Natural killer cell (primary cell): ENCODE results near the gene LBX2. TPM values are rescaled to one million over a fixed set of nuclear protein-coding genes. Genes with fewer than 3 reads are reported as not detected.

Experiments
- ATAC-seq, 3 donors: fragments of 150-1000 bp in 2 of 3; fragments of 200-7000 bp in 1 of 3; cut with Tn5 transposase; 1 replicate in 1 of 3; 2 replicates in 2 of 3; pipeline ENCODE4 v1.10.0; 2021; ENCODE audit warnings: mild to moderate bottlenecking in 2 of 3, moderate library complexity in 2 of 3
- DNase-seq, 2 donors: peaks; one replicate each; pipeline versions ENCODE4 v3.0.0 to v3.0.0-alpha.2; 2013 to 2021; ENCODE audit warnings: mixed read lengths in 1 of 2
- H3K27ac ChIP-seq: one replicate; pipeline ENCODE4 v1.5.1; 2013; ENCODE audit warnings: mild to moderate bottlenecking, low read length
- H3K27me3 ChIP-seq: one replicate; pipeline ENCODE4 v1.6.1; 2013; ENCODE audit warnings: low read length; ENCODE audit not compliant: control insufficient read depth, insufficient read depth
- H3K36me3 ChIP-seq: one replicate; pipeline ENCODE4 v1.6.1; 2013; ENCODE audit warnings: low read length; ENCODE audit not compliant: control insufficient read depth, insufficient read depth
- H3K4me1 ChIP-seq: one replicate; pipeline ENCODE4 v1.6.1; 2013; ENCODE audit warnings: low read length; ENCODE audit not compliant: control insufficient read depth, insufficient read depth
- H3K4me3 ChIP-seq: one replicate; pipeline ENCODE4 v1.5.1; 2013; ENCODE audit warnings: low read length
- H3K9me3 ChIP-seq: one replicate; pipeline ENCODE4 v1.6.1; 2013; ENCODE audit warnings: low read length; ENCODE audit not compliant: control insufficient read depth, insufficient read depth
- H3K27ac Mint-ChIP-seq, 2 donors: one replicate each; pipeline ENCODE4 v1.8.0; 2022; ENCODE audit warnings: mild to moderate bottlenecking in 2 of 2, mixed read lengths in 2 of 2, moderate library complexity in 1 of 2
- H3K27me3 Mint-ChIP-seq, 2 donors: one replicate each; pipeline ENCODE4 v1.8.0; 2022; ENCODE audit warnings: low read depth in 2 of 2, mixed read lengths in 2 of 2
- H3K36me3 Mint-ChIP-seq: one replicate; pipeline ENCODE4 v1.8.0; 2022; ENCODE audit warnings: mixed read lengths
- H3K4me1 Mint-ChIP-seq, 2 donors: one replicate each; pipeline ENCODE4 v1.8.0; 2022; ENCODE audit warnings: mixed read lengths in 2 of 2
- H3K4me3 Mint-ChIP-seq: one replicate; pipeline ENCODE4 v1.8.0; 2022; ENCODE audit warnings: mild to moderate bottlenecking, moderate library complexity, mixed read lengths
- H3K9me3 Mint-ChIP-seq, 2 donors: one replicate each; pipeline ENCODE4 v1.8.0; 2022; ENCODE audit warnings: mixed read lengths in 2 of 2
- WGBS: methylation state at CpG from one replicate; pipeline ENCODE4 v1.1.7; 2013; ENCODE audit warnings: missing lambda C conversion rate; ENCODE audit not compliant: insufficient coverage; 5-methylcytosine and 5-hydroxymethylcytosine counted together
- intact Hi-C: fragments of 100-400 bp; cut with micrococcal nuclease; formaldehyde crosslinking; loops from one replicate; pipeline ENCODE4 v1.14.2; 2022
- total RNA-seq, 4 donors: library from RNA; stranded (reverse); fragments of 120-200 nt in 1 of 4; gene quantifications; one replicate each; pipeline versions ENCODE4 v1.2.3 to v1.2.4, GENCODE V29; 2013 to 2022
- TF ChIP-seq, protein P1 (sequence below): fragments of 200-600 bp; IDR thresholded peaks from one replicate; pipeline ENCODE4 v1.8.0; 2022; ENCODE audit warnings: antibody characterized with exemption

Gene LBX2
- 1 to 10 TPM; 1.7 to 1.9 (median 1.8) TPM for total RNA-seq
- 0.83 TPM for total RNA-seq (2013)

DNA sequence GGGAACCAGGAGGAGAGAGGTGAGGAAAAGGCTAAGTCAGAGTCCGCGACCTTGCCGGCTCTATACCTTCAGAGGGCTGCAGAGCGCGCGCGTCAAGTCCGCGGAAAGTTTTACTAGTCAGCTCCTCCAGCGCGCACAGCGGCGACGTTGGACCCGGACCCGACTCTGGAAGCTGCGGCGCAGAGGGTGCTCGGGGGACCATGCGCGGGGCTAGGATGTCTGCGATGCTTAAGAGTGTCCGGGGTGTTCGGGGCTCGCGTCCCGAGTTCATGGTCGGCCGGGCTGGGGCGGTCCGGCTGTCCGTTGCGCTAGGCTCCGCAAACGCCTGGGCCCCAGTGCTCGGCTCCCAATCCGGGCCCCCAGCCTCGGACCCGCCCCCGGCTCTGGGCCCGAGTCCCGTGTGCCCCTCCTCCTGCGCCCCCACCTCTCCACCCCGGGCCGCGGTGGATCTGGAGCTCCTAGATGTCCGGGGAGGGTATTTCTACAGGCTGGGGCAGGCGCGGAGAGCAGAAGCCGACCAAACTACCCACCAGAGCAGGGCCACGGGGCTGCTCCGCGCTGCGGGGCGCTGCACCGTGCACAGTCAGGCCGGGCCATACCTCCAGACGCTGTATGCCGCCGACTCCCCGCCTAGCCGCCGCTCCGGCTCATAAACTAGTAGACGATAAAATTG, at the start of gene LBX2:
TSS of gene LBX2 (minus strand) at position 337 of the 673 bp plus-strand sequence. CDS start at position 271, 66 bp downstream.
- H3K4me1 Mint-ChIP-seq = peaks cover 29 to 58% of the 10 kb centered on the region in 2 donors
- peaks cover 56% of the 10 kb centered on the region for H3K4me1 ChIP-seq
- intact Hi-C loops = no loop called here

DNA sequence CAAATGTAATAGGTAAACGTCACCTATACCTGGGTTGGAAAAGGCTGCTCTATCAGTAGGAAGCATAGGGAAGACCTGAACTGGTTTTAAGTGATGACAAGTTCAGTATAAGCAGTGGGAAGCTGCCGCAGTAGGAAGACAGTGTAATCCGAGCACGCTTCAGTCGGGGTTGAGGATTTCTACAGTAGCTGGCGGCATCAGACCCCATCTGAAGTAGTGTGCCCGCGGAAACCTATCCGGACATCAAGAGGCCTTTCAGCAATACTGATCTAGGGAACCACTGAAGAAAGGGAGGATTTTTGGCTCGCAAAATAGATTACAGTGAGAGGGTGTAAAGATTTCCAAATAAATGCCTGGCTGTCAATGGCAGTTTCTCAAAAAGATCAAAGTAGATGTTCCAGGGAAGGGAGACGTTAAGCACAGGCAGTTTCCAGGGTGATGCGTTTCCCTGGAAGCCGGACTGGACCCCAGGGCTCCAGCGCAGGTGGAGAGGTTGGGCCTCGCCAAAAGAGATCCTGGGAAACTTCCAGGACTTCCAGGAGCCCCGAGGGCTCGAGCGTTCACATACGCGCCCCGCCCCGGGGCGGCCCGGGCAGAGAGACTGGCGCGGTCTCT, 49.0 kb upstream of the LBX2 start:
- H3K27me3 ChIP-seq = peaks cover 23% of the 10 kb centered on the region
- 33% methylated on average over 26 of the region's 26 CpGs for WGBS
- H3K4me1 ChIP-seq = peaks cover 15% of the 10 kb centered on the region
- Mint-ChIP-seq H3K27ac (no peak overlapping the region), H3K36me3 (no peaks in the 10 kb centered on the region), H3K27me3 (peaks cover 45 to 53% of the 10 kb centered on the region in 2 donors), H3K4me3 (peak overlapping the region; percentile 74), H3K4me1 (peaks cover 4 to 7% of the 10 kb centered on the region in 2 donors), H3K9me3 (no peaks in the 10 kb centered on the region)
- no peak for ATAC-seq
- no peaks in the 10 kb centered on the region for H3K36me3 ChIP-seq
- DNase-seq = no peak
- TF ChIP-seq, protein P1, sequence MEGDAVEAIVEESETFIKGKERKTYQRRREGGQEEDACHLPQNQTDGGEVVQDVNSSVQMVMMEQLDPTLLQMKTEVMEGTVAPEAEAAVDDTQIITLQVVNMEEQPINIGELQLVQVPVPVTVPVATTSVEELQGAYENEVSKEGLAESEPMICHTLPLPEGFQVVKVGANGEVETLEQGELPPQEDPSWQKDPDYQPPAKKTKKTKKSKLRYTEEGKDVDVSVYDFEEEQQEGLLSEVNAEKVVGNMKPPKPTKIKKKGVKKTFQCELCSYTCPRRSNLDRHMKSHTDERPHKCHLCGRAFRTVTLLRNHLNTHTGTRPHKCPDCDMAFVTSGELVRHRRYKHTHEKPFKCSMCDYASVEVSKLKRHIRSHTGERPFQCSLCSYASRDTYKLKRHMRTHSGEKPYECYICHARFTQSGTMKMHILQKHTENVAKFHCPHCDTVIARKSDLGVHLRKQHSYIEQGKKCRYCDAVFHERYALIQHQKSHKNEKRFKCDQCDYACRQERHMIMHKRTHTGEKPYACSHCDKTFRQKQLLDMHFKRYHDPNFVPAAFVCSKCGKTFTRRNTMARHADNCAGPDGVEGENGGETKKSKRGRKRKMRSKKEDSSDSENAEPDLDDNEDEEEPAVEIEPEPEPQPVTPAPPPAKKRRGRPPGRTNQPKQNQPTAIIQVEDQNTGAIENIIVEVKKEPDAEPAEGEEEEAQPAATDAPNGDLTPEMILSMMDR = no peak
- H3K9me3 ChIP-seq = no peaks in the 10 kb centered on the region
- H3K4me3 ChIP-seq = peak overlapping the region; percentile 10
- H3K27ac ChIP-seq = no peak overlapping the region
- intact Hi-C loops = no loop called here

More for the DNA sequence above, at the start of gene LBX2:
- Histone ChIP-seq H3K4me3 (peak within 1 kb of the TSS; percentile 52), H3K27ac (no peak within 1 kb of the TSS), H3K27me3 (peaks cover 5% of the 10 kb centered on the region), H3K36me3 (no peaks in the 10 kb centered on the region), H3K9me3 (no peaks in the 10 kb centered on the region)
- DNase-seq (peak in 1 of 2 donors; percentile 48), ATAC-seq (peak in 1 of 3 donors; percentile 28)
- TF ChIP-seq, protein P1 = no peak
- 6% methylated on average over 65 of the region's 65 CpGs for WGBS
- H3K9me3 Mint-ChIP-seq = no peaks in the 10 kb centered on the region
- H3K27me3 Mint-ChIP-seq = peaks cover 0 to 8% of the 10 kb centered on the region in 2 donors
- H3K27ac Mint-ChIP-seq = peak within 1 kb of the TSS; percentile 30 to 81
- H3K4me3 Mint-ChIP-seq = peak within 1 kb of the TSS; percentile 90
- no peaks in the 10 kb centered on the region for H3K36me3 Mint-ChIP-seq

- no peak overlapping the region for H3K27ac ChIP-seq
- H3K27me3 ChIP-seq = peaks cover 23% of the 10 kb centered on the region
- H3K9me3 ChIP-seq = no peaks in the 10 kb centered on the region
- WGBS = 78% methylated on average over 3 of the region's 3 CpGs
- H3K4me1 Mint-ChIP-seq = peaks cover 0 to 4% of the 10 kb centered on the region in 2 donors
- no peaks in the 10 kb centered on the region for H3K36me3 ChIP-seq
- no peak for ATAC-seq
- no peak overlapping the region for H3K4me3 ChIP-seq
- H3K9me3 Mint-ChIP-seq = no peaks in the 10 kb centered on the region
- no peak overlapping the region for H3K4me3 Mint-ChIP-seq
- H3K27me3 Mint-ChIP-seq = peaks cover 42 to 56% of the 10 kb centered on the region in 2 donors
- intact Hi-C loops = no loop called here
- no peaks in the 10 kb centered on the region for H3K36me3 Mint-ChIP-seq
- TF ChIP-seq, protein P1 = no peak
- no peak for DNase-seq
- no peak overlapping the region for H3K27ac Mint-ChIP-seq
- peaks cover 13% of the 10 kb centered on the region for H3K4me1 ChIP-seq
Observed at GRCh38 chr2:74546004-74546403, 46.6 kb upstream of the LBX2 start.
